HL-60 (cell line): ENCODE data around the gene MACROD2.

Experiments used
- GABPA ChIP-seq: IDR thresholded peaks from 2 replicates; pipeline ENCODE4 v1.6.1; 2012; ENCODE audit warnings: low read depth
- POLR2AphosphoS5 ChIP-seq: IDR thresholded peaks from 2 replicates; pipeline ENCODE4 v1.6.1; 2012; ENCODE audit warnings: low read depth
- SPI1 ChIP-seq: IDR thresholded peaks from 2 replicates; pipeline ENCODE4 v1.6.1; 2012; ENCODE audit warnings: low read depth, mild to moderate bottlenecking, borderline replicate concordance
- TF ChIP-seq, protein P1 (sequence below): IDR thresholded peaks from one replicate; pipeline ENCODE4 v1.5.1; 2011; ENCODE audit warnings: low read length, control low read depth, inconsistent platforms; ENCODE audit not compliant: insufficient read depth
- TF ChIP-seq, protein P2 (sequence below): IDR thresholded peaks from 2 replicates; pipeline ENCODE4 v1.6.1; 2012; ENCODE audit warnings: low read depth; ENCODE audit not compliant: insufficient replicate concordance

DNA sequence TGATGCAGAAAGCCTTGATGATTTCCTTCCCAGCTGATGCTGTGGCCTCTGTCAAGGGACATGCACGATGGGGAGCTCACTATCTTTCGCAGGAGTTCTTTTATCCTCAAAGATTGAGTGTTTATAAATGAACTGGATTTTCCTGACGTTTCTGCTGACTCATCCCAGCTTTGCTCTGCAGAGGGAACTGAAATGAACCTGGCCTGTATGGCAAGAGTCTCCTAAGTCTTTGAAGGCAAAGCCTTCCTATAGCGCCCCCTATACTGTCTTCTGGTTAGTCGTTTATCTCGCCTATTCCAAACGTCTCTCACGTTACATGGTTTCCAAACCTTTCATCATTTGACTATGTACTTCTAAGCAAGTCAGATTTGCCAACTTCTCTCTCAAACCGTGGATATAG lies 2012.6 kb downstream of the MACROD2 start:
- TF ChIP-seq, protein P1, sequence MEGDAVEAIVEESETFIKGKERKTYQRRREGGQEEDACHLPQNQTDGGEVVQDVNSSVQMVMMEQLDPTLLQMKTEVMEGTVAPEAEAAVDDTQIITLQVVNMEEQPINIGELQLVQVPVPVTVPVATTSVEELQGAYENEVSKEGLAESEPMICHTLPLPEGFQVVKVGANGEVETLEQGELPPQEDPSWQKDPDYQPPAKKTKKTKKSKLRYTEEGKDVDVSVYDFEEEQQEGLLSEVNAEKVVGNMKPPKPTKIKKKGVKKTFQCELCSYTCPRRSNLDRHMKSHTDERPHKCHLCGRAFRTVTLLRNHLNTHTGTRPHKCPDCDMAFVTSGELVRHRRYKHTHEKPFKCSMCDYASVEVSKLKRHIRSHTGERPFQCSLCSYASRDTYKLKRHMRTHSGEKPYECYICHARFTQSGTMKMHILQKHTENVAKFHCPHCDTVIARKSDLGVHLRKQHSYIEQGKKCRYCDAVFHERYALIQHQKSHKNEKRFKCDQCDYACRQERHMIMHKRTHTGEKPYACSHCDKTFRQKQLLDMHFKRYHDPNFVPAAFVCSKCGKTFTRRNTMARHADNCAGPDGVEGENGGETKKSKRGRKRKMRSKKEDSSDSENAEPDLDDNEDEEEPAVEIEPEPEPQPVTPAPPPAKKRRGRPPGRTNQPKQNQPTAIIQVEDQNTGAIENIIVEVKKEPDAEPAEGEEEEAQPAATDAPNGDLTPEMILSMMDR, result no peak
- no peak for TF ChIP-seq POLR2AphosphoS5
- no peak for TF ChIP-seq GABPA
- TF ChIP-seq, protein P2, sequence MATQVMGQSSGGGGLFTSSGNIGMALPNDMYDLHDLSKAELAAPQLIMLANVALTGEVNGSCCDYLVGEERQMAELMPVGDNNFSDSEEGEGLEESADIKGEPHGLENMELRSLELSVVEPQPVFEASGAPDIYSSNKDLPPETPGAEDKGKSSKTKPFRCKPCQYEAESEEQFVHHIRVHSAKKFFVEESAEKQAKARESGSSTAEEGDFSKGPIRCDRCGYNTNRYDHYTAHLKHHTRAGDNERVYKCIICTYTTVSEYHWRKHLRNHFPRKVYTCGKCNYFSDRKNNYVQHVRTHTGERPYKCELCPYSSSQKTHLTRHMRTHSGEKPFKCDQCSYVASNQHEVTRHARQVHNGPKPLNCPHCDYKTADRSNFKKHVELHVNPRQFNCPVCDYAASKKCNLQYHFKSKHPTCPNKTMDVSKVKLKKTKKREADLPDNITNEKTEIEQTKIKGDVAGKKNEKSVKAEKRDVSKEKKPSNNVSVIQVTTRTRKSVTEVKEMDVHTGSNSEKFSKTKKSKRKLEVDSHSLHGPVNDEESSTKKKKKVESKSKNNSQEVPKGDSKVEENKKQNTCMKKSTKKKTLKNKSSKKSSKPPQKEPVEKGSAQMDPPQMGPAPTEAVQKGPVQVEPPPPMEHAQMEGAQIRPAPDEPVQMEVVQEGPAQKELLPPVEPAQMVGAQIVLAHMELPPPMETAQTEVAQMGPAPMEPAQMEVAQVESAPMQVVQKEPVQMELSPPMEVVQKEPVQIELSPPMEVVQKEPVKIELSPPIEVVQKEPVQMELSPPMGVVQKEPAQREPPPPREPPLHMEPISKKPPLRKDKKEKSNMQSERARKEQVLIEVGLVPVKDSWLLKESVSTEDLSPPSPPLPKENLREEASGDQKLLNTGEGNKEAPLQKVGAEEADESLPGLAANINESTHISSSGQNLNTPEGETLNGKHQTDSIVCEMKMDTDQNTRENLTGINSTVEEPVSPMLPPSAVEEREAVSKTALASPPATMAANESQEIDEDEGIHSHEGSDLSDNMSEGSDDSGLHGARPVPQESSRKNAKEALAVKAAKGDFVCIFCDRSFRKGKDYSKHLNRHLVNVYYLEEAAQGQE, result no peak
- TF ChIP-seq SPI1, result no peak
